ENCODE results near the gene GALNT7.
"Not testable (repeated sequence)": the region's sequence is repeated elsewhere in the genome, so short reads cannot be mapped to it uniquely, and the experiment has no call there.

Gene GALNT7

GRCh38 chr4:173199553-173199952 lies 30.9 kb downstream of the GALNT7 start:
- no peak for ATAC-seq
- DNase-seq: no peak

- DNase-seq (no peak), ATAC-seq (no peak)
Observed at GRCh38 chr4:173200103-173200884, 31.7 kb downstream of the GALNT7 start.

GRCh38 chr4:173202395-173202794 lies 33.8 kb downstream of the GALNT7 start:
- no peak for ATAC-seq
- DNase-seq: no peak

DNA sequence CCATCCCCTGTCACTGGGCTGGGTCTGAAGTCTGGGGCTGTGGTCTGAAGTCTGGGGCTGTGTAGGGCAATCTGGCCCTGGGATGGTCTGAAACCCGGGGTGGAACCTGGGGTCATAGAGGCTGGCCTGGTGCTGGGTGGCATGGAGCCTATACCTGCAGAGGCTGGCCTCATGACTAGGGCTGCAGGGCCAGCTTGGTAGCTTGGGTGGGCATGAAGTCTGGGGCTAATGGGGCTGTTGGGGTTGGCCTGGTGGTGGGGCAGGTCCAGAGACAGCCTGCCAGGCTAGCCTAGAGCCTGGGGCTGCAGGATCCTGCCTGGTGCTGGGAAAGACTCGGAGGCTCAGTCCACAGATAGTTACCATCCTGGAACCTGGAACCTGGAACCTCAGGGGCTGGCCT lies 37.0 kb downstream of the GALNT7 start:
- no peak for DNase-seq
- no peak for ATAC-seq

GRCh38 chr4:173208420-173208819 lies 39.8 kb downstream of the GALNT7 start:
- DNase-seq: no peak
- ATAC-seq: no peak

- no peak for DNase-seq
- ATAC-seq: peak; percentile 52
Observed at GRCh38 chr4:173211222-173211621, 42.6 kb downstream of the GALNT7 start.

DNA sequence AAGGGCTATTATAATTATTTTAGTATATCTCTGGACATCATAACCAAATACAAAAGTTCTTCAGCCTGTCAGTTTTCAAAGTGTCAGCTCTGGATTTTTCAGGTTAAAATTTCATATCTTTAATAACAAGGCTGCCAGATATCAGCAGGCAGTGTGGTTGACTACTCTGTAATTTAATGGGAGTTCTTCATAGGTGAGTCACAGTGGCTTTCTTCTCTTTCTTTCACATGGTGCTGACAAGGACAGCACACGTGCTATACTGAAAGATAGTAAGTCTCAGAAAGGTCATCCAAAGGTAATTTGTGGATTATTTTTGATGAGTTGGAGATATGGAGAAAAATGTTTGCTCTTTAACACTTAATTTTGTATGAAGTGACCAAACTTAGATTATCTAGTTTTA lies 43.2 kb downstream of the GALNT7 start:
- ATAC-seq (peak; percentile 89), DNase-seq (no peak)

GRCh38 chr4:173212379-173212778 lies 43.8 kb downstream of the GALNT7 start:
- ATAC-seq: no peak
- DNase-seq: no peak

- no peak for DNase-seq
- ATAC-seq: no peak
Observed at GRCh38 chr4:173213296-173213695, 44.7 kb downstream of the GALNT7 start.

- ATAC-seq: no peak
Observed at GRCh38 chr4:173214231-173214630, 45.6 kb downstream of the GALNT7 start.

GRCh38 chr4:173214661-173215060 lies 46.0 kb downstream of the GALNT7 start:
- ATAC-seq (no peak), DNase-seq (no peak)

More at GRCh38 chr4:173214231-173214630, 45.6 kb downstream of the GALNT7 start:
- DNase-seq: no peak

GRCh38 chr4:173217075-173217474 lies 48.5 kb downstream of the GALNT7 start:
- DNase-seq: no peak
- no peak for ATAC-seq

DNA sequence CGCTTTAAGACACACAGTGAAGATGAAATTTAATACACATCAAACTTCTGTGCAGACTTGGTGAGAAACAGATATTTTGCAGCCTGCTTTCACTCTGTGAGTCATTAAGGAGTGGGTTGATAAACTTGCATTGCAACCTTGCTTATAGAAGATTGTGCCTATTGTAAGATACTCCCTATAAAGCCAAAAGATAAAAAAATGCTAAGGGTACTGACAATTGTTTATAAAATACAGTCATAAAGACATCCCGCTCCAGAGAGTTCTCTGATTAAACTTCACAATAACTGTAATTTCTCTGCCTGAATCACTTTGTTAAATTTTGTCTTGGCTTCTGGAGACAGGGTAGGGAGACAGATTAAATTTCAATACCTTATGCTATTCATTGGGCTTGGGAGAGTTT lies 49.1 kb downstream of the GALNT7 start:
- no peak for ATAC-seq
- no peak for DNase-seq

GRCh38 chr4:173218411-173219125 lies 50.0 kb downstream of the GALNT7 start:
- DNase-seq (no peak), ATAC-seq (no peak)

DNA sequence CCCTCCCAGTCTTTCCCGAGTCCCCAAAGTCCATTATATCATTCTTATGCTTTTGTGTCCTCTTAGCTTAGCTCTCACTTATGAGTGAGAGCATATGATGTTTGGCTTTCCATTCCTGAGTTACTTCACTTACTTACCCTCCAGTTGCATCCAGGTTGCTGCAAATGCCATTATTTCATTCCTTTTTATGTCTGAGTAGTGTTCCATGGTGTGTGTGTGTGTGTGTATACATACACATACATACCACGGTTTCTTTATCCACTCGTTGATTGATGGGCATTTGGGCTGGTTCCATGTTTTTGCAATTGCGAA lies 50.5 kb downstream of the GALNT7 start:
- ATAC-seq, DNase-seq: not testable (repeated sequence)

DNA sequence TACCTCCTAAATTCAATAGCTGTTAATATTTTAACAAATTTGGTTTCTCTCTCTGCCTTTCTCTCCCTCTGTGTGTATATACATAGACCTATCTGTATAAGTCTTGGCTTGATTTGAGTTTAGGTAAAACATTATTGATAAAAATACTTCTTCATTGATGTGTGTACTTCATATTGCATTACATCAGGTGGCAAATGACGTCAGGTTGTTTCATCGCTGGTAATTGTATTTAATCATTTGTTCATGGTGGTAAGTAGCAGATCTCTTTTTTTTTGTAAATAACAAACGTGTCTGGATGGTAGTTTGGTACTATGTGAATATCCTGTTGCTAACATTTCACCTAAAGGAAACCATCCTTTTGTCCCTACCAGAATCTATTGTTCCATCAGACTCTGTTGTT lies 55.1 kb downstream of the GALNT7 start:
- DNase-seq (no peak), ATAC-seq (no peak)

- DNase-seq (no peak), ATAC-seq (no peak)
Observed at GRCh38 chr4:173226401-173226888, 57.8 kb downstream of the GALNT7 start.

DNA sequence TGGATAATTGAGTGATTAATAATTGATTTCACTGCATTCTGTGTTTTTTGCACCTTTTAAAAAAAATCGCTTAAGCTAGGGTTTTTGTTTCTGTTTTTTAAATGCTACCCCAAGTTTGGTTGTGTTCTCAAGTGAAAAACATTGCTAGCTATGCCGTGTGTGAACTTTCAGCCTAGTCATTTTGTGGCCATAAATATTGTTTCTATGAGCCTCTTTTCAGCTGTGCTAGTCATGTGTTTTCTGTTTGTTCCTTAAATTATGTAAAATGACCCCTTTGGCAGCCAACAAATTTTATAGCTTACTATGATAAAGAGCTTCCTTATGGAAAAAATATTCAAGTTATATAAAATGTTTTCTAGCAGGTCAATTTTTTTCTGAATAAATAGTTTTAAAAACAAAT lies 59.1 kb downstream of the GALNT7 start:
- DNase-seq: no peak
- no peak for ATAC-seq

GRCh38 chr4:173230062-173230461 lies 61.5 kb downstream of the GALNT7 start:
- ATAC-seq (no peak), DNase-seq (no peak)

- DNase-seq: no peak
- peak; percentile 61 for ATAC-seq
Observed at GRCh38 chr4:173231916-173232315, 63.3 kb downstream of the GALNT7 start.

DNA sequence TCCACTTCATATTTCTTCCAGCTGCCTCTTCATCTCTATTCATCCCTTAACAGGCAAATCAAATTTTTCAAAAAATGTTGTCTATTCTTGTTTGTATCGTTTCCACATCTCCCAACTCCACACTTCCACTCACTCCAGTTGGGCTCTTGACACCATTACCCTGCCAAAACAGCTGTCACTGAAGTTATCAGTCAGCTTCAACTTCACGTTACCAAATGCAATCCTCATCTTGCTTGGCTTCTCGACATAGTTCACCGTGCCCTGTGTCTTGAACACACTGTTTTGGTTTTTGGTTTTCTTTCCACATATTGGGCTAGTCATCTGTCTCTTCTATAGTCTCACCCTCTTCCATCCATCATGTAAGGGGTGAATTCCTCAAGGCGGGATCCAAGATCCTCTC lies 65.2 kb downstream of the GALNT7 start:
- no peak for ATAC-seq
- no peak for DNase-seq

GRCh38 chr4:173235050-173235449 lies 66.4 kb downstream of the GALNT7 start:
- no peak for ATAC-seq

GRCh38 chr4:173236301-173236700 lies 67.7 kb downstream of the GALNT7 start:
- ATAC-seq (no peak), DNase-seq (no peak)

More at GRCh38 chr4:173235050-173235449, 66.4 kb downstream of the GALNT7 start:
- DNase-seq: no peak

GRCh38 chr4:173237152-173237551 lies 68.5 kb downstream of the GALNT7 start:
- ATAC-seq (no peak), DNase-seq (no peak)

Data from stimulated activated naive CD8-positive, alpha-beta T cell treated with anti-CD3 and anti-CD28 coated beads, Interleukin-15, Interleukin-2, amounts not matched to agents 100 U/mL and 50 U/mL, for 24 hours (primary cell).